GM19240 (cell line): ENCODE results near the gene RASSF1.
"Not testable (repeated sequence)": the region's sequence is repeated elsewhere in the genome, so short reads cannot be mapped to it uniquely, and the experiment has no call there.

Experiments used
- DNase-seq: peaks from one replicate; pipeline ENCODE4 v3.0.0; 2011; ENCODE audit warnings: low spot score; ENCODE audit not compliant: insufficient read length

Gene RASSF1

GRCh38 chr3:50288387-50289007 lies 52.1 kb downstream of the RASSF1 start:
- DNase-seq: no peak

DNA sequence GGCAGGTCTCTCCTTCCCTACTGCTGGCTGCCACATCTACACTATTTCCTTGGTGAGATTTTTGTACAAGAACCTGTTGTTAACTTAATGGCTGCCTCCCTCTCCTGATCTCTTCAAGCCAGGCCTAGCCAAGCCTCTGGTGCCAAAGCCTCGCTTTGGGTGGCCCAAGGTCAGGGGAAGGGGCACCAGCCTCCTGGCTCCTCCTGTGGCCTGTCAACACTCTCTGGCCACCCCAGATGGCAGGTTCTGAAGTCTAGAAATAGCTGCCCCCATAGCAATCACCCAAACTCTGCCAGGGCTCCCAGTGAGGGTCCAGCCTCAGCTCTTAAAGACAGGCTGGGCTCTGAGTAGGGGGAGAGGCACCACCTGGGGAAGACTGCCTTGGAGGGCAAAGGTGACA lies 53.4 kb downstream of the RASSF1 start:
- no peak for DNase-seq

DNA sequence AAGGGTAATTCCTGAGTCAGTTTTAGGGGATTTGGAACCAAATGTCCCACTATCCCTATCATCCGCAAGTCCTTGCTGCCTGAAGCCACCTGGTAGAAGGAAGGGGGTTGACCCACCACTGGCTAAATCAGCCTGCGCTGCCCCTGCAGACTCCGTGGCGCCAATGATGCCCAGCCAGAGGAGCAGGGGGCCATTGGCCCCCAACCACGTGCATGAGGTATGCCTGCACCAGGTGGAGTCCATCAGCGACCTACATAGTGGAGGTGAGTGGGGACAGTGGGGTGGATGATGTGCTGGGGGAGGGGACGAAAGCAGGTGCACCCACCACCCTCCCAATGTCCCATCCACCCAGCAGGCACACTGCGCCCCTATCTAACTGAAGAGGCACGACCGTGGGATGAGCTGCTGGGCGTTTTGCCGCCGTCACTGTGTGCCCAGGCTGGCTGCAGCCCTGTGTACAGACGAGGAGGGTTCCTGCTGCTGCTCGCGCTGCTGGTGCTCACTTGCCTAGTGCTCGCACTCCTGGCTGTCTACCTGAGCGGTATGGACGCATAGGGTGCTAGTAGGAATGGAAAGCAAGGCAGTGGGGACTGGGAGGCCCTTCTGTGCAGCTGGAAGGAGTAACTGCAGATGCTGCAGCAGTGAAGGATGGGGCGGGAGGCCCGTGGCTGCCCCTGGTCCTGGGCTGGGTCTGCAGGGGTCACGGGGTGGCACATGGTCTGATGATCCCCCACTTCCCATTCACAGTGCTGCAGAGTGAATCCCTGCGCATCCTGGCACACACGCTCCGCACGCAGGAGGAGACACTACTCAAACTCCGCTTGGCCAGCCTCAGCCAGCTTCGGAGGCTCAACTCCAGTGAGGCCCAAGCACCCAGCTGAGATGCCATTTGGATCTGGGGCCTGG lies 54.1 kb downstream of the RASSF1 start:
- DNase-seq: no peak

- DNase-seq: not testable (repeated sequence)
These were observed 56.5 kb downstream of the RASSF1 start for GRCh38 chr3:50284121-50284520.
